Stromal cell of bone marrow (primary cell): ENCODE data around the gene ABHD14A.

ENCODE experiments used
- DNase-seq: peaks from one replicate; pipeline ENCODE4 v3.0.0-alpha.2; 2012; ENCODE audit warnings: low read depth

ABHD14A gene

DNA sequence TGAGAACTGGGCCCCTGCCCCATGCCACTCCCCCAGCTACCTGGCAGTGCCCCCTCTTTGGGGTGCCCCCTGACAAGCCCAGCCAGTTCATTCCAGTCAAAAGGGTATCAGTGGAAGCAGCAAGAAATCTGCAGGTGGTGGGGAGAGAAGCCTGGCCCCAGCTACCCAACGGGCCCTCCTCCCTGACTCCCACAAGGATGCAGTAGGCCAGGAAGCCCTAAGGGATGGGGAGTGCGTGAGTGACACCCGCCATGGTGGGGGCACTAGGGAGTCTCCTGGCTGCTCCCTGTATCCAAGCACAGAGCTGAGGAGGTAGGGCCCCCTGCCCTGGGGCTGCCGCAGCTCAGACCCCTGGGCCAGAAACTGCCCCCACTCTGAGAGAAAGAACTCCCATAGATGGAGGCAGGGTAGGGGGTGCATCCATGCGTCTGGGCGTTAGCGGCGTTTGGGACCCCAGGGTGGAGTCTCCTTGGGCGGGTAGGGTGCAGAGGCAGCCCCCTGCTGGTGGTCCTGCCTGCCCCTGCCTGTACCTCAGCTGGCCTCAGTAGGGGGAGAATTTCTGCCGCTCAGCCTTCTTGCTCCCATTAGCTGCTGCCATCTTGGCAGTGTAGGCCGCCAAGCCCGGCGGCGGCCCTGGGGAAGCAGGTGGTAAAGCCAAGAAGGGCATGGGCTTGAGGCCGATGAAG lies 17.2 kb upstream of the ABHD14A start:
- no peak for DNase-seq

DNA sequence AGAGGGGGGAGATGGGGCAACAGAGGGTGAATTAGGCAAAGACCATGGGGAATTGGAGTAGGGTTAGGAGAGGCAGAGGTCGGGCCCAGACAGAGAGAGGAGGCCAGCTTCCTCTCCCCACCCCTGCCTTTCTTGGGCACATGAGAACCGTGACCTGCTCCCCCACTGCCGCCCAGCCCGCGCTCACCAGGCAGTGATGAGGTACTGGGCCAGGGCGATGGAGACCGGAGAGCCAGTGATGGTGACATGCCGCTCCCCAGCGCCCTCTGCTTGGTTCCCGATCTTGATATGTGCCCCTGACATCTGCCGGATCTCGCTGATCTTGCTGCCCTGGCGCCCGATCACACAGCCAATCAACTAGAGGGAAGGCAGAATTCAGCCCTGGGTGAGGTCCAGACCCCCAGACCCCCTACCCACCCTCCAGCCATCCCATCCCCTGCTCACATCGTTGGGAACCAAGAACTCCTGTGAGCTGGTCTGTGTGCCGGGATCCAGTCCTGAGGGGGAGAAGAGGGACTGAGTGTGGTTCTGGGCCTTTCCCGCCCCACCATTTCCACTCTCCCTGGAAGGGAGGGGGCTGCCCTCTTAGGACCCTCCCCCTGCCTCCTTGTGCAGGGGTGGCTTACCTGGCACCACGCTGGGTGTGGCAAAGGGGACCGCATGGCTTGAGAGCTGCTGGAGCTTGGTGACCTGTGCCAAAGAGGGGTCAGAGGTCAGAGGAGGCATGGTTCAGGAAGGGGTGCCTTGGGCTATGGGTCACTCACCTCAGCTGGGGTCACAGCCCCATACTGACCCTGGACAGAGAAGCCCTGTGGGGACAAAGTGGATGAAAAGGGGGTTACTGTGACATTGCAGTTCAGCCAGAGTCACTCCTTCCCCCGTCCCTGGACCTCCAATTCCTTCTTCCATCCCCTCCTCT lies 16.0 kb upstream of the ABHD14A start:
- no peak for DNase-seq

DNA sequence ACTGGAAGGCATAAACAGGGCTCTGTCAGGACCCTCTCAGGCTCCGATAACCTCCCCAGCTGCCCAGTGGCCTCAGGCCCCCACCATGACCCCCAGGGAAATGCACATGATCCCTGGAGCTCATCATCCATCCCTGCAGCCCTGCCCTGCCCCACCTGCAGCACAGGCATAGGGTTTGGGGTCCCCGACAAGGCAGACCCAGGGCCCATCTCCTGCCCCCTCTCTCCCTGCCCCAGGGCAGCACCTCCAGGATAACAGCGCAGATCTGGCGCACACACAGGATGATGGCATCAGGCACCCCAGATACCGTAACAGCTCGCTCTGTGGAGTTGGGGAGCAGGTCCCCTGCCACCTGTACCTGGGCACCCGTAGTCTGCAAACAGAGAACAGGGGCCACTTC lies 15.2 kb upstream of the ABHD14A start:
- no peak for DNase-seq

DNA sequence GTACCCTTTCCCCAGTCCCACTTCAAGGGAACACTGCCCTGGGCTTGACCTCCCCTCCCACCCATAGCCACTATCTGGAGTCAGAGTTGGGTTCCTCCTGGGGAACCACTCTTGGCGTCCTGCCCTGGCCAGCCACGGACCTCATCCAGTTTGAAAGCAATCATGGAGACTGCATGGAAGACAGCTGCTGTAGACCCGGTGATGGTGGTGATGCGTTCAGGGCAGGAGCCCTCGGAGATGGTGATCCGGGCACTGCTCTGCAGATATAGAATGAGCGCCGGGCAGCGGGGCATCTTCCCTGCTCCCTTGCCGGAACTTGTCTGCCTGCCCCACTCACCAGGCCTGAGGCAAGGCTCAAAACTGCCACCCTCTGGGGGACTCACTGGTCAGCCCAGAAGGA lies 14.5 kb upstream of the ABHD14A start:
- no peak for DNase-seq

DNA sequence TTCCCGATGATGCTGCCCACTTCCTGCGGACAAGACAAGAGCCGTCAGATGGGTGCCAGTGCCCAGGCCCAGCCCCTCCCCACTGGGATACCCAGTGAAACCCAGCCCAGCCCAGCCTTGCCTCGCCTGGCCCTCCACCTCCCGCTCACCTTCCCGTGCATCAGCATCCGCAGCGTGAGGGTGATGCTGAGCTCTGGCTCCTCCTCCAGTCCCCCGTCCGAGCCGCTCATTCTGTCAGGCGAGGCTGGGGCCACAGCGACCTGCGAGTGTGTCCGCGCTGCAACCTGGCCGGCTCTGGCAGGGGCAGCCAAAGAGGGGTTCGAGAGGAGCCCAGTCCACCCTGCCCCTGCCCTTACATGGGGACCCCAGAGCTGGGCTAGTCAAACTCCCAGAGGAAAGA lies 13.9 kb upstream of the ABHD14A start:
- no peak for DNase-seq

DNA sequence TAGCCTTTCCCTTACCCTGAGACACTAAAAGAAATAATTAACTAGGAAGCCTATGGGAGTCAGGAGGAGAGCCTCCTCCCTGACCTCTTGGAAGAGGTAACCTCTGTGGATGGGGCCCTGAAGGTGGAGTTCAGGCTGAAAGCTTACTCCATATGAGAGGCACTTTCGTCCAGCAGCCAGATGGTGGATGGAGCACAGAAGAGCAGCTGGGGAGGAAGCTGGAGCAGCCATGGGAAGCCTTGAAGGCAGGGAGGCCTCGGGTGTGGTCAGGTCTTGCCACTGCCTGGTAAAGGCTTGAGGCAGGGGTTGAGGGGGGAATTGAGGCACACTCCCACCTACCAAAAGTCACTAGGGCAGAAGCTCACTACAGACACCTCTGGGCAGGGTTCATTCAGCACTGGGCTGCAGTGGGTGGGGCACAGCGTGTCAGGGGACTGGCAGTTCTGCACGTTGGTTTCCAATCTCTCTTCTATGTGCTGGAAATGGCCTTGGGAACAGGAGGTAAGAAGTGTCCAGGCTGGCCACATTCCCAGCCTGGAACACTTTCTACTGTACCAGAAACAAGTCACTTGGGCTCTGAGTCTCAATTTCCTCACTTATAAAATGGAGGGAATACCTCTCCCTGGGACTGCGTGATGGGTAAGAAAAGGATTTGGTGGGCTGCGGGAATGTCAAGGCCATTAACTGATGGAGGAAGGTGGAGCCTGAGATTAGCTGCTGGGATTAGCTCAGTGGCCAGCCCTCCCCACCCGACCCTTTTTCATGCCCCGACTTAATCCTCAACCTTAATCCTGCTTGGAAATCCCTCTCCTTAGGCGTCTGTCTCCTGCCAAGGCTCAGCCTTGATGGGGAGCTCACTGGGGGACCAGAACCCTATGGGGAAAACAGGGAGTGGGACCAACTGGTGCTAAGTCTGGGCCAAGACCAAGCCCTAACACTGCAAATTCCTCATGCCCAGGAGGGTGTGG lies 13.0 kb upstream of the ABHD14A start:
- DNase-seq, result no peak

DNA sequence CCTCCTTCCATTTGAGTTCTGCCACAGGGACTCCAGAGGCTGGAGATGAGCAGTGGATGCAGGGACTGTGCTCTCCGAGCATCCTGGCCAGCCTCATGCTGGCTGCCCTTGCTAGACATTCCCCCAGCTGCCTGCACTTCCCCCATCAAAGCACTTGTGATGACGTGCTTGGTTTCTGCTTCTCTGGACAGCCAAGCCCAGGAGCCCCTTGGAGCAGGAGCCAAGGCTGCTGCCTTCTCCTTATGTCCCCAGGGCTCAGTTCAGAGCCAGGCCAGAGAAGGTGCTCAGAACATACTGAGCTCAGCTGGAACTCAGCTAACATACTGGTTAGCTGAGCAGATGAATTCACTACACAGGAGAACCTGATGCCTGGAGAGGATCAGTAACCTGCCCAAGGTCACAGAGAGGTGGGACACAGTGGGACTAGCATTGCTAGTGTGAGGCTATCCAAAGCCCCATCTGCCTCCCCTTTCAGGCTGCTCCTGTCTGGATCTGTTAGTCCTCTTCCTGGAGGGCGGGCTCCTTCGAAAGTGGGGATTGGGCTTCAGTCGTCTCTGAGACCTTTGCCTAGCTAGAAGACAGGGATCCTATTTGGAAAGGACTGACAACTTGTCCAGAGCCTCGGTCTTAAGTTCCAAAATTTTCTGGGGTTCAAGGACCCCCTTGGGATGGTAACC lies 11.9 kb upstream of the ABHD14A start:
- DNase-seq, result no peak

DNA sequence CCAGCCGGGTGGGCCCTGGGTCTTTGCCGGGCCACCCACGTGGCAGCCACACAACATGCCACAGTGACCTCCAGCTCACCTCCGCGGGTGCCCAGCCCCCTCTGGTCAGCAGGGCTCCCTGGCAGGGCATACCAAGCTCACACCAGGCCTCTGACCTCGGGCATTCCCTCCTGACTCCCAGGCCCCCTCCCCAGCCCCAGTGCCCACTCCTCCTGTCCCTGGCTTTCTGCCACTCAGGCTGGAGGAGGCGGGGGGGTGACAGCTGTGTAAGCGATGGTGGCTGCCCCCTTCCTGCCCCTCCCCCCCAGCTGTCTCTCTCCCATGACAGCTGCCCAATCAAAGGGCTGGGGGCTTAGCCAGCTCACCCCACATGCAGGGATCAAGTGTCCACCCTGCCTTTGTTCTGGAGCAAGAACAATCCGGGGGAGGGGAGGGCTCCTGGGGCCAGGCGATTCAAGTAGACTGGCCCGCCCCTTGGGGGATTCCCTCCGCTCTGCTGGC lies 10.9 kb upstream of the ABHD14A start:
- no peak for DNase-seq

DNA sequence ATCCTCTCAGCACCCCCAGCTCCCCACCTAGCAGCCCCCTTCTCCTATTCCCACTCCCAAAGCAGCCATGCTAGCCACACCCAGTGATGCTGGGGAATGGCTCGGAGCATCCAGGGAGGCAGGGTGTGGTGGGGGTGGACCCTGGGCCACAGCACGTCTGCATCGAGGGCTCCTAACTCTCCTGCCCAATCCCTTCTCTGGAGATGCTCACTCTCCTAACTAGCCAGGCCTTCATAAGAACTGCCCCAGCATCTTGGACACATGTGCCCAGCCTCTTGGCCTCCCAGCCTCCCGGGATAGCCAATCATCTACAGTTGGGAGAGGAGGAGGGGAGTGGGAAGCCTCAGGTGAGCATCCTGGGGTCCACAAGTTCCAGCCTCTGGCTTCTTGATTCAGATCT lies 10.3 kb upstream of the ABHD14A start:
- DNase-seq, result no peak

DNA sequence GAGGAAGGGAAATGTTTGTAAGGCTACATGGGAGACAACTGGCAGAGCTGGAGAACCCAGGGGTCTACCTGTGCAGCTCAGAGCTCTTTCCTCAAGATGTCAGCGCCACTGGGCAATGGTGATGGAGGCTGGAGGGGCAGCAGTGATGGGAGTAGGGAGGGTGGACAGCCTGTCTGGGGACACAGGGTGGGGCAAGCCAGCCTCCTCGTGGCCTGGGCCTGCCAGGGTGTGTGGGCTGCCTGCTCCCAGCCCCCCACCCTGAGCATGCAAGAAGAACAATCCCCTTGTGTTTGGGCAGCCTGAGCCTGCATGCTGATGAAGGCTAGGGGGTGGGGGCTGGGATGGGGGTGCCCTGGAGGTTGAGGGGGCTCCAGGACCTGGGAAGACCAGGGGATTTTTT lies 8.8 kb upstream of the ABHD14A start:
- no peak for DNase-seq

DNA sequence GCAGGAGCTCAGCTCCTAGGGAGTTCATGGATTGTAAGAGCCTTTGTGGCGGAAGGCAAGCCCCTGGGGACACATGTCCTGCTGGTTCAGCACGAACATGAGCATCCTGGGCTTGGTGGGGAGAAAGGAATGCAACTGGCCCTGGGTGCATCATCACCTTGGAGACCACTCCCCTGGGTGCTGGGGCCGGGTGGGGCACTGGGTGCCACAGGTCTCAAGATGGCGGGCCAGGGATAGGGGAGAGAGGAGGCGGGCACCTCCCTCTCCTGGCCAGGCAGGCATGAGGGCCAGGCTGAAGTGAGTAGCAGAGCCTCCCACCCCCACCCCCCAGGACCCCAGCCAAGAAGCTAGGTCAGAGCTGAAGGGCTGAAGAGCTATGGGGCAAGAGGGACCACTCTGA lies 8.4 kb upstream of the ABHD14A start:
- DNase-seq, result no peak

DNA sequence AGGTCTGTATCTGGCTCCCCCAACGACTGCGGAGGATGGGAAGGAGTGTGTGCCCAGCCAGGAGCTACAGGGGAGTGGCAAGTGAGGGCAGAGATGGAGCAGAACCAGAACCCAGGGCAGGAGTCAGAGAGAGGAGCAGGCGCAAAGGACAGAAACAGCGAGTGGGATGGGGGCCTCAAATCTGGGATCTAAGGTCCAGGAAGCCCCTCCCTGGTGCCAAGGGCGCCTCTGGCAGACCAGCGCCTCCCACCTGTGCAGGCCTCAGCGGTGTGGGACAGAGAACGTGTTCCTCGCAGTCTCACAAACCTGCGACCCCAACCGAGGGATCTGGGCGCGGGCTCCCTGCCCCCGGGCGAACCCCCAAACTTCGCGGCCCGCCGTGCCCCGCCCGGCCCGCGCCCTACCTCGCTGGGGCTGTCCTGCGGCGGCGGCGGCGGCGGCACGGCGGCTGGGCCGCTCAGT lies 7.9 kb upstream of the ABHD14A start:
- DNase-seq, result no peak

DNA sequence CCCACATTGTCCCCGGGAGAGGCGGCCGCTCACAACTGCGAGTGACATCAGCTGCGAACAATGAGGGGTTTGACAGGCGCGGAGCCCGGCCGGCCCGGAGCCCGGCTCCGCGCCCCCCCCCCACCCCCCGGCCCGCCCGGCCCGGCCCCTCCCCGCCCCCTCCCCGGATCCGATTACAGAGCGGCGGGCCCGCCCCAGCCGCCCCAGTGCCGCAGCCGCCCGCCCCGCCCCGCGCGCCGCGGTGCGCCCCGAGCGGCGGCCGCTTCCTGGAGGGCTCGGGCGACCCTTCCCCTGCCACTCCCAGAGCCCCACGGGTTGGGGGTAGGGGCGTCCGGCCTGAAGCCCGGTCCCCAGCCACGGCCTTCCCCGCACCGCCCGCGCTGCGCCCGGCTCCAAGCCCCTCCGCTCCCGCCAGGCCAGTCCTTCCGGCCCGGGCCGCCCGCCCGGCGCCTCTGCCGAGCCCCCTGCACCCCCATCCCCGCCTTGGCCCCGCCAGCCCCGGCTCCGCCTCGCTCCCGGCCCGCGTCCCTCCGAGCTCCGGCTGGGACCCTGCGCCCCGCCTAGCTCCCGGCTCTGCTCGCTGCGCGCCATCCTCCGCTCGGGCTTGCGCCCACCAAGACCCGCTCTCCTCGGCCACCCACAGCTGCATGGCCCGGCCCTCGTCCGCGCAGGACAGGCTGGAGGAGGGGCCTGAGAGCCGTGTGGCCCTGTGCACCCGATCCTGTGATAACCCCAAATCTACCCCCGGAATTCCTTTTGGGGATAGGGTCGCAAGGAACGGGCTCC lies 7.3 kb upstream of the ABHD14A start, which contains the start of gene PCBP4:
Gene PCBP4 (minus strand): TSS at position 71 of the 786 bp plus-strand sequence. CDS start 6,214 bp downstream, outside the sequence.
- DNase-seq, result no peak

DNA sequence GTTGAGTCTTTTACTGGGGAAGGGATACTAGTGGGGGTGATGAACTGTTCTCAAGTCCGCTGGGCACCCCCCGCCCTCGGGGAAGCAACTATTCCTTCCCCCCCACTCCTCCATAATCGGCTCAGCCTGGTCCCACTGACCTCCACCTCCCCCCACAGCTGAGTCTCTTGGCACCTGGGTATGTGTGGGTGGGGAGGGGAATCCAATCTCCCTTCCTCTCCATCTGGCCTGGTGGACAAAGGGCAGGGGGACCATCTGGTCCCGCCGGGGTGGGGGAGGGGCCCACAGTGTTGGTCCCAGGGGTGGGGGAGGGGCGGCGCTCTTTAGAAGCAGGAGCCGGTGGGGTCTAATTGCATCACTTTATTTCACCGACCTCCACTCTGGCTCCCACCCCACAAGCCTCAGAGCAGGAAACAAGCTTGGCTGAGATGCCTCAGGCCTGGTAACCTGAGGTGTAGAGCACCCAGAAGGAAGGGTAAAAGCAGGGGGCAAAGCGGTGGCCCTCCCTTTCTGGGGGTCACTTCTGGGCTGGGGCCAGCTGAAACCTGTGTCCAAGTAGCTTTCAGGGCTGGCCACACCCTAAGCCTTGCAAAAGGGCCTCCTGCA lies 6.6 kb upstream of the ABHD14A start:
- DNase-seq, result no peak

DNA sequence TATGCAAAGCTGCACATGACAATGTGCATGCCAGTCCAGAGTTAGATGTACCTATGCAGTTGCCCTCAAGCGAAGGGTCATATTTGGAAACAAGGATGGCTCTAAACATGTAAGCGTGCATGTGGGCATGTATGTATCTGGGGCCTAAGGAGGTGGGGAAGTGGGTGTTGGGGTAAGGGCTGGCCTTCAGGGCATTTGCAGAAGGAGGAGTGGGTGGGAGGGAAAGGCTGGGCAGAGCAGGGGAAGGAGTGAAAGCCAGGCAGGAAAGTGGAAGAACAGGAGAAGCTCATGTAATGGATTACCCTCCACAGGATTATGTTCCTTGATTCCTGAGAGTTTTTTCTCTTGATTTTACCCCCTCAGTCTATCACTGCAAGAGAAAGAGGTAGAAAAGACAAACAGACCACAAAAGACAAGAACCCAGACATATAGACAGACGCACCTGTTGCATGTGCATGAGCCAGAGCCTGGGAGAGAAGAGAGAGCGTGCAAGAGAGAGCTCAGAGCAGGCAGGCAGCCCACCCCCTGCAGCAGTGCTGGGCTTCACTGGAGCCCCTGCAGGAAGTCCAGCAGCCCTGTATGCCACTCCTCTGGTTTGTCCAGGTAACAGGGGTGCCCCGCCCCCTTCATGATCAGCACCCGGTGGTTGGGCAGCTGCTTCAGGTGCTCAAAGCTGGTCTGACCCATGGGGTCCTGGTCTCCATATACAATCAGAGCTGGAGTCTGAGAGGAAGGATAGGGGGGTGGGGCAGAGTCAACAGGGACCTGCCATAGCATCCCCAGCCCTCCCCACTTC lies 5.8 kb upstream of the ABHD14A start:
- DNase-seq, result no peak

DNA sequence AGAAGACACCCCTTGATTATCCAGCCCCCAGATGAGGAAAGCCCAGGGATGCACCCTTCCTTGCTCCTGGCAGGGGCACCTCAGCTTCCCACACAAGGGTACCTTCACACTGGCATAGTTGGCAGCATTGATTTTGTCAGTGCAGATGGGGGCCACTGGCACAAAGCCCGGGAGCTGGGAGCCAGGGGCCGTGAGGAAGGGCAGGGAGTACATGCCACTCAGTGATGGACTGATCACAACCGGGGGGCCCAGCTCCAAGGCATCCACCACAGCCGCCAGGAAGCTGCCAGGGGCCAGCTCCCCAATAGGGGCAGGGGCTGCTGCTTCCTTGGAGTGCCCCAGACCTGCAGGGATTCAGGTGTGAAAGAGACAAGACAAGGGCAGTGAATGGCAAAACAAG lies 5.0 kb upstream of the ABHD14A start:
- DNase-seq, result no peak

DNA sequence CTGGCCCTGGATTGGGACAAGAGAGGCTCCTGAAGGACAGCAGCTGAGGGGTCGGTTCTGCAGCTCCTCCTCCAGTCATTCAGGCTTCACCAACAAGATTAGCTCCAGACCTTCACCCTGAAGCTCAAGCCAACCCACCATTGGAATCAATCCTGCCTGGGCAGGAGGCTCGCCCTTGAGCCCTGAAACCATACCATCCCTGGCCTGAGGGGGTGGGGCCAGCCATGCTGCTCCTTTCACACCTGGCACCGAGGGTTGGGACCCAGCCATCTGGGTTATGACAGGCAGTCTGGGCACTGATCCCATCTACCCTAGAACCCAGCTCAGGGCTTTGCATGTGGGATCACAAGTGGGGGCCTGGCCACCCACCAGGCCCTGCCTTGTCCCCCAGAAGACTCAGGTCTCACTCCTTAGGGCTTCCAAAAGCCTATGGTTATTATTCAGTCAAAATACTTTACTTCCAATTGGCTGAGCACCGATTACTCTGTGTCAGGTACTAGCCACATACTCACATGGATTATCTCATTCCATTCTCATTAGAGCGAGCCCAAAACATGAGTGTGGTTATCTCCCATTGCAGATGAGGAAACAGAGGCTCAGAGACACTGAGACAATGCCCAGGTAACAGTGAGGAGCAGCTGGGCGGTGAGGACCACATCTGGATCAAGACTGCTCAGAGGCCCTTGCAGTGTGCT lies 4.1 kb upstream of the ABHD14A start:
- no peak for DNase-seq

DNA sequence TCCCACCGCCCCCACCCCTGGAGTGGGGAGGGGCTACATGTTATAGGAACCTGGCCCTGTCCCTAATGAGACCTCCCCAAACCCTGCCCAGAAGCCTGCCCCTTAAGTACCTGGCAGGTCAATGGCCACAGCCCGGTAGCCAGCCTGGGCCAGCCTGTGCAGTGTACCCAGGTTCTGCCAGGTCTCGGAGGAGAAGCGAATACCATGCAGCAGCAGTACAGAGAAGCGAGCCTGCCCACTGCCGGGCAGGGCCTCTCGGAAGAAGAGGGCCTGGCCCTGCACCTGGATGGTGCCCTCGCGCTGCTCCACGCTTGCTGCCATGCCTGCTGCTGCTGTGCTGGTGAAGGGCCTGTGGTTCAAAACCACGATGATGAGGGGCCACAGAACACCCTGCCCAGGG lies 3.5 kb upstream of the ABHD14A start:
- no peak for DNase-seq
